Naive thymus-derived CD4-positive, alpha-beta T cell (primary cell): Measurements from ENCODE around the gene KCTD2. TPM values are rescaled to one million over a fixed set of nuclear protein-coding genes. Genes with fewer than 3 reads are reported as not detected.

ENCODE experiments used
- ATAC-seq: fragments of 150-1000 bp; cut with Tn5 transposase; 2 replicates; pipeline ENCODE4 v1.10.0; 2021; ENCODE audit warnings: mild to moderate bottlenecking, moderate library complexity
- CTCF ChIA-PET: fragments of 350-600 bp; sonication (Branson Sonifier 250); formaldehyde crosslinking; loops from one replicate; lab custom pipeline; 2021; ENCODE audit warnings: antibody characterized with exemption; lab: Charles Lee
- POLR2A ChIA-PET: fragments of 350-600 bp; sonication (Branson Sonifier 250); formaldehyde crosslinking; loops from one replicate; lab custom pipeline; 2021; ENCODE audit warnings: antibody characterized with exemption, inconsistent platforms; lab: Charles Lee
- DNase-seq, 9 donors: peaks; one replicate each; pipeline versions ENCODE4 v3.0.0 to v3.0.0-alpha.2; 2020 to 2022; ENCODE audit warnings: mixed read lengths in 1 of 9
- H3K27ac ChIP-seq: one replicate; pipeline ENCODE4 v1.7.0; 2013; ENCODE audit warnings: mild to moderate bottlenecking, low read depth, low read length, moderate library complexity
- H3K27me3 ChIP-seq, 2 donors: one replicate each; pipeline ENCODE4 v1.7.0; 2013; ENCODE audit warnings: low read length in 2 of 2, mild to moderate bottlenecking in 2 of 2, moderate library complexity in 2 of 2; ENCODE audit not compliant: control insufficient read depth in 2 of 2, insufficient read depth in 2 of 2
- H3K36me3 ChIP-seq, 3 experiments: 1 replicate in 2 of 3; 2 replicates in 1 of 3; pipeline ENCODE4 v1.7.0; 2013; ENCODE audit warnings: low read length in 3 of 3, mild to moderate bottlenecking in 3 of 3, moderate library complexity in 1 of 3; ENCODE audit not compliant: insufficient read depth in 3 of 3, control insufficient read depth in 2 of 3
- H3K4me1 ChIP-seq, 2 donors: one replicate each; pipeline ENCODE4 v1.7.0; 2013; ENCODE audit warnings: low read length in 2 of 2, mild to moderate bottlenecking in 2 of 2, moderate library complexity in 1 of 2; ENCODE audit not compliant: control insufficient read depth in 2 of 2, insufficient read depth in 2 of 2
- H3K4me3 ChIP-seq: 2 replicates; pipeline ENCODE4 v1.7.0; 2013; ENCODE audit warnings: mild to moderate bottlenecking, low read length
- H3K9me3 ChIP-seq, 3 experiments: 1 replicate in 2 of 3; 2 replicates in 1 of 3; pipeline ENCODE4 v1.7.0; 2013; ENCODE audit warnings: low read length in 3 of 3; ENCODE audit not compliant: control insufficient read depth in 2 of 3
- H3K27ac Mint-ChIP-seq, 9 donors: one replicate each; pipeline ENCODE4 v1.8.0; 2020 to 2022; ENCODE audit warnings: mixed read lengths in 9 of 9, mild to moderate bottlenecking in 8 of 9, moderate library complexity in 5 of 9, inconsistent platforms in 2 of 9
- H3K27me3 Mint-ChIP-seq, 5 donors: one replicate each; pipeline ENCODE4 v1.8.0; 2021 to 2022; ENCODE audit warnings: mixed read lengths in 5 of 5, mild to moderate bottlenecking in 1 of 5
- H3K36me3 Mint-ChIP-seq, 5 donors: one replicate each; pipeline ENCODE4 v1.8.0; 2020 to 2022; ENCODE audit warnings: mixed read lengths in 5 of 5, mild to moderate bottlenecking in 3 of 5, inconsistent platforms in 1 of 5
- H3K4me1 Mint-ChIP-seq, 7 donors: one replicate each; pipeline ENCODE4 v1.8.0; 2020 to 2022; ENCODE audit warnings: mixed read lengths in 7 of 7, mild to moderate bottlenecking in 3 of 7, inconsistent platforms in 1 of 7
- H3K4me3 Mint-ChIP-seq, 10 donors: one replicate each; pipeline ENCODE4 v1.8.0; 2020 to 2022; ENCODE audit warnings: mild to moderate bottlenecking in 10 of 10, mixed read lengths in 10 of 10, moderate library complexity in 6 of 10, inconsistent platforms in 2 of 10
- H3K9me3 Mint-ChIP-seq, 11 donors: one replicate each; pipeline ENCODE4 v1.8.0; 2020 to 2022; ENCODE audit warnings: mixed read lengths in 11 of 11, mild to moderate bottlenecking in 4 of 11, inconsistent platforms in 1 of 11, moderate library complexity in 1 of 11
- intact Hi-C, 2 donors: fragments of 100-400 bp; cut with micrococcal nuclease; formaldehyde crosslinking; loops; one replicate each; pipeline ENCODE4 v1.15.1; 2023
- polyA plus RNA-seq, 2 donors: library from polyadenylated mRNA; unstranded; fragments of 300-500 nt; fragmentation: Illumina TruSeq; gene quantifications; one replicate each; pipeline ENCODE4 v1.2.3, GENCODE V29; 2021
- total RNA-seq, 6 experiments: library from RNA in 5 of 6; stranded (reverse) in 5 of 6; gene quantifications; 1 replicate in 5 of 6; 2 replicates in 1 of 6; pipeline ENCODE4 v1.2.3 and lab custom pipeline; 2021 to 2026

Gene KCTD2
- total and polyA plus RNA-seq, 7 experiments from 2014 or later, result 4.8 to 35.7 (median 20.1) TPM

- Mint-ChIP-seq H3K27me3 (no peaks in the 10 kb centered on the region), H3K9me3 (no peaks in the 10 kb centered on the region), H3K4me1 (peaks cover 3 to 36% (median 24%) of the 10 kb centered on the region in 7 donors), H3K36me3 (peaks cover 0 to 38% (median 5%) of the 10 kb centered on the region in 5 donors), H3K4me3 (no peak overlapping the region), H3K27ac (peak overlapping the region in 1 of 9 donors; percentile 36)
- ATAC-seq (no peak), DNase-seq (no peak)
- no peak overlapping the region for H3K4me3 ChIP-seq
- no peaks in the 10 kb centered on the region for H3K4me1 ChIP-seq
- no peaks in the 10 kb centered on the region for H3K9me3 ChIP-seq
- POLR2A ChIA-PET, result interaction anchor here (0.8 to 2.5 kb wide), 10 partner anchors 11 to 112 kb away, joined by 3 to 17 read pairs (median 4); partner anchors contain the start of genes ARMC7 and MRPL58
- intact Hi-C loops, result no loop called here
- H3K36me3 ChIP-seq, result peaks cover 0 to 58% (median 3%) of the 10 kb centered on the region in 3 experiments
- no peak overlapping the region for H3K27ac ChIP-seq
- H3K27me3 ChIP-seq, result no peaks in the 10 kb centered on the region
- CTCF ChIA-PET, result interaction anchor here (0.7 to 4.2 kb wide), 10 partner anchors 9 to 141 kb away, joined by 3 to 41 read pairs (median 11); partner anchors contain the start of genes ATP5PD, KCTD2 and MRPL58
These were observed 14.0 kb downstream of the KCTD2 start for GRCh38 chr17:75061055-75061438.

DNA sequence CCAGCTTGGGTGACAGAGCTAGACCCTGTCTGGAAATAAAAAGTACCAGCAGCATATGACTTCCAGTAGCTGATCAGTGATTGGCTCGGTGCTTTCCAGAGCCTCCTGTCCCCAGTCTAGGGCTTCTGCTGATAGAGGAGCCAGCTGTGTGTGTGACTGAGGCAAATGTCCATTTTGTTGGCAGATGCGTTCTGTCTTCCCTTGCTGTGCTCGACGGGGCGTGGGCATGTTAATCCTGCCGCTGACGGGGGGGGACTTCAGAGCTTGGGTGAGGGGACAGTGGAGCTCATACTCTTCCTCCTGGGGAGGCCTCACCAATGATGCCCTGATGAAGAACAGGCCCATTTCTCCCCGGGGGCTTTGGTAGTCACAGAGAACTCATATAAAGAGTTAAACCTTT, 14.6 kb downstream of the KCTD2 start:
- intact Hi-C loops, result no loop called here
- H3K27ac Mint-ChIP-seq, result peak overlapping the region in 2 of 9 donors; percentile 13 to 55
- no peak for ATAC-seq

GRCh38 chr17:75063201-75063600, 16.2 kb downstream of the KCTD2 start:
- DNase-seq, result no peak
- H3K27me3 Mint-ChIP-seq, result no peaks in the 10 kb centered on the region
- H3K4me3 ChIP-seq, result no peak overlapping the region
- ChIA-PET POLR2A (interaction anchor here (1.9 kb wide), 1 partner anchor 48 kb away, joined by 4 read pairs; no protein-coding TSS in a partner anchor), CTCF (interaction anchor here (0.6 to 4.2 kb wide), 3 partner anchors 51 to 115 kb away, joined by 3 to 41 read pairs (median 5); no protein-coding TSS in a partner anchor)
- H3K4me3 Mint-ChIP-seq, result no peak overlapping the region
- peaks cover 0 to 38% (median 7%) of the 10 kb centered on the region in 5 donors for H3K36me3 Mint-ChIP-seq
- no peak for ATAC-seq
- peaks cover 13 to 45% (median 30%) of the 10 kb centered on the region in 7 donors for H3K4me1 Mint-ChIP-seq
- H3K27ac ChIP-seq, result no peak overlapping the region
- H3K27me3 ChIP-seq, result no peaks in the 10 kb centered on the region
- H3K36me3 ChIP-seq, result peaks cover 0 to 51% (median 3%) of the 10 kb centered on the region in 3 experiments
- H3K4me1 ChIP-seq, result peaks cover 7 to 9% of the 10 kb centered on the region in 2 donors
- peak overlapping the region in 1 of 9 donors; percentile 13 for H3K27ac Mint-ChIP-seq
- intact Hi-C loops, result no loop called here
- H3K9me3 ChIP-seq, result no peaks in the 10 kb centered on the region
- H3K9me3 Mint-ChIP-seq, result peaks cover 0 to 2% (median 0%) of the 10 kb centered on the region in 11 donors

More for the DNA sequence above, 14.6 kb downstream of the KCTD2 start:
- H3K4me3 Mint-ChIP-seq, result no peak overlapping the region
- peaks cover 7 to 36% (median 23%) of the 10 kb centered on the region in 7 donors for H3K4me1 Mint-ChIP-seq
- H3K36me3 Mint-ChIP-seq, result peaks cover 0 to 38% (median 7%) of the 10 kb centered on the region in 5 donors
- H3K27ac ChIP-seq, result no peak overlapping the region
- no peaks in the 10 kb centered on the region for H3K4me1 ChIP-seq
- H3K9me3 ChIP-seq, result no peaks in the 10 kb centered on the region
- DNase-seq, result no peak
- H3K27me3 ChIP-seq, result no peaks in the 10 kb centered on the region
- no peaks in the 10 kb centered on the region for H3K27me3 Mint-ChIP-seq
- CTCF ChIA-PET, result interaction anchor here (0.9 to 4.2 kb wide), 8 partner anchors 40 to 140 kb away, joined by 4 to 41 read pairs (median 15); partner anchors contain the start of gene MRPL58
- H3K36me3 ChIP-seq, result peaks cover 0 to 52% (median 3%) of the 10 kb centered on the region in 3 experiments
- no peak overlapping the region for H3K4me3 ChIP-seq
- H3K9me3 Mint-ChIP-seq, result peaks cover 0 to 2% (median 0%) of the 10 kb centered on the region in 11 donors
- POLR2A ChIA-PET, result interaction anchor here (0.8 to 2.5 kb wide), 6 partner anchors 10 to 63 kb away, joined by 3 to 17 read pairs (median 4); partner anchors contain the start of genes ARMC7, MRPL58 and SLC16A5

GRCh38 chr17:75063626-75064025, 16.6 kb downstream of the KCTD2 start:
- no peaks in the 10 kb centered on the region for H3K27me3 ChIP-seq
- peaks cover 13 to 46% (median 31%) of the 10 kb centered on the region in 7 donors for H3K4me1 Mint-ChIP-seq
- peaks cover 0 to 2% (median 0%) of the 10 kb centered on the region in 11 donors for H3K9me3 Mint-ChIP-seq
- ATAC-seq (no peak), DNase-seq (no peak)
- H3K4me1 ChIP-seq, result peaks cover 7 to 9% of the 10 kb centered on the region in 2 donors
- H3K27ac Mint-ChIP-seq, result no peak overlapping the region
- H3K9me3 ChIP-seq, result no peaks in the 10 kb centered on the region
- no peak overlapping the region for H3K4me3 Mint-ChIP-seq
- intact Hi-C loops, result no loop called here
- H3K27me3 Mint-ChIP-seq, result no peaks in the 10 kb centered on the region
- H3K4me3 ChIP-seq, result no peak overlapping the region
- H3K36me3 ChIP-seq, result peaks cover 0 to 51% (median 3%) of the 10 kb centered on the region in 3 experiments
- peaks cover 0 to 38% (median 7%) of the 10 kb centered on the region in 5 donors for H3K36me3 Mint-ChIP-seq
- POLR2A ChIA-PET, result interaction anchor here (0.6 to 1.9 kb wide), 2 partner anchors 45 to 47 kb away, joined by 3 to 4 read pairs; no protein-coding TSS in a partner anchor
- H3K27ac ChIP-seq, result no peak overlapping the region
- CTCF ChIA-PET, result interaction anchor here (0.6 kb wide), 1 partner anchor 115 kb away, joined by 5 read pairs; no protein-coding TSS in a partner anchor

DNA sequence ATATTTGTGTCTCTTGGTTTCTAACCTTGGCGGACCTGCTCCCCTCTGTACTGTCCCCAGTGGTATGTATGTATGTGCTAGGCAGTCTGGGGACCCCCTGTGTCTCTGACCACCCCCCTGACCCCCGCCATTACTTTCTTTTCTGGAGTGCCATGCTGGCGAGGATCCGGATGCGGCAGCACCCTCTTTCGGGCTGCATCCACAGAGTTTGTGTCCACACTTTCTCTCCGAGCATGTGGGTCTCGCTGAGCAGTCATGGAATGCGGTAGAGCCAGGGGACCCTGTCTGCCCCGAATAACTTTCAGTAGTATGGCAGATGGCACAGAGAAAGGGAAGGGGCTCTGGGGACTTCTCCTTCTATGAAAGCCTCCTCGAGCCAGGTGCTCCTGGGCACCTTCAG, 17.0 kb downstream of the KCTD2 start:
- peaks cover 0 to 38% (median 7%) of the 10 kb centered on the region in 5 donors for H3K36me3 Mint-ChIP-seq
- Histone ChIP-seq H3K27ac (no peak overlapping the region), H3K27me3 (no peaks in the 10 kb centered on the region), H3K4me3 (no peak overlapping the region), H3K36me3 (peaks cover 0 to 51% (median 3%) of the 10 kb centered on the region in 3 experiments), H3K9me3 (no peaks in the 10 kb centered on the region), H3K4me1 (peaks cover 7 to 9% of the 10 kb centered on the region in 2 donors)
- ChIA-PET CTCF (interaction anchor here (0.6 kb wide), 1 partner anchor 28 kb away, joined by 3 read pairs; no protein-coding TSS in a partner anchor), POLR2A (interaction anchor here (0.5 to 1.9 kb wide), 4 partner anchors 10 to 47 kb away, joined by 3 to 4 read pairs (median 4); no protein-coding TSS in a partner anchor)
- ATAC-seq (no peak), DNase-seq (no peak)
- no peak overlapping the region for H3K4me3 Mint-ChIP-seq
- H3K27ac Mint-ChIP-seq, result peak overlapping the region in 2 of 9 donors; percentile 42 to 59
- H3K4me1 Mint-ChIP-seq, result peaks cover 13 to 49% (median 35%) of the 10 kb centered on the region in 7 donors
- peaks cover 0 to 2% (median 0%) of the 10 kb centered on the region in 11 donors for H3K9me3 Mint-ChIP-seq
- intact Hi-C loops, result no loop called here
- H3K27me3 Mint-ChIP-seq, result no peaks in the 10 kb centered on the region

GRCh38 chr17:75064460-75064859, 17.4 kb downstream of the KCTD2 start:
- Histone ChIP-seq H3K9me3 (no peaks in the 10 kb centered on the region), H3K27me3 (no peaks in the 10 kb centered on the region), H3K27ac (no peak overlapping the region), H3K4me1 (peaks cover 7 to 9% of the 10 kb centered on the region in 2 donors), H3K4me3 (no peak overlapping the region), H3K36me3 (peaks cover 0 to 47% (median 3%) of the 10 kb centered on the region in 3 experiments)
- Mint-ChIP-seq H3K36me3 (peaks cover 0 to 36% (median 7%) of the 10 kb centered on the region in 5 donors), H3K4me3 (no peak overlapping the region), H3K27me3 (no peaks in the 10 kb centered on the region), H3K27ac (peak overlapping the region in 2 of 9 donors; percentile 28 to 69), H3K4me1 (peaks cover 13 to 47% (median 33%) of the 10 kb centered on the region in 7 donors), H3K9me3 (peaks cover 0 to 2% (median 0%) of the 10 kb centered on the region in 11 donors)
- DNase-seq (no peak), ATAC-seq (no peak)
- intact Hi-C loops, result no loop called here
- POLR2A ChIA-PET, result interaction anchor here (0.5 to 1.9 kb wide), 3 partner anchors 9 to 46 kb away, joined by 3 to 4 read pairs (median 4); no protein-coding TSS in a partner anchor
- CTCF ChIA-PET, result interaction anchor here (0.6 to 0.7 kb wide), 2 partner anchors 28 to 198 kb away, joined by 3 read pairs; no protein-coding TSS in a partner anchor
